GM12878 (cell line): ENCODE data around the gene MAGI1. TPM values are rescaled to one million over a fixed set of nuclear protein-coding genes. Genes with fewer than 3 reads are reported as not detected.

ENCODE experiments used
- ATAC-seq: fragments of 200-7000 bp; cut with Tn5 transposase; 3 replicates; pipeline ENCODE4 v1.9.1; 2020; ENCODE audit warnings: mild to moderate bottlenecking, moderate library complexity
- BruUV-seq: library from RNA; stranded (reverse); fragments of 400-500 nt; replicated peaks from 2 replicates; lab custom pipeline; 2021; lab: Mats Ljungman, UMichigan
- CTCF ChIA-PET: fragments of 300-600 bp; sonication (Branson Sonifier 250); formaldehyde crosslinking; extraction: SDS; loops from one replicate; lab custom pipeline; 2021; ENCODE audit warnings: inconsistent platforms; lab: Yijun Ruan, JAX
- POLR2A ChIA-PET: fragments of 350-600 bp; formaldehyde crosslinking; extraction: SDS; loops from one replicate; lab custom pipeline; 2021; ENCODE audit warnings: inconsistent platforms; lab: Charles Lee
- RAD21 ChIA-PET: fragments of 300-600 bp; sonication (Branson Sonifier 250); formaldehyde crosslinking; loops from one replicate; lab custom pipeline; 2023; ENCODE audit warnings: antibody characterized with exemption; ENCODE audit not compliant: unreplicated experiment; lab: Charles Lee
- SMC1A ChIA-PET: fragments of 300-600 bp; sonication (Branson Sonifier 250); formaldehyde crosslinking; loops from one replicate; lab custom pipeline; 2023; ENCODE audit not compliant: unreplicated experiment, uncharacterized antibody; lab: Charles Lee
- DNase-seq: peaks from one replicate; pipeline ENCODE4 v3.0.0-alpha.2; 2011; ENCODE audit warnings: low read depth, low spot score
- FAIRE-seq: peaks from 3 replicates; lab custom pipeline; 2011; peaks lifted over from hg19 to GRCh38; lab: Jason Lieb, UNC
- H2AFZ ChIP-seq: 2 replicates; pipeline ENCODE4 v1.6.0; 2011; ENCODE audit warnings: low read depth, low read length, control low read depth; ENCODE audit not compliant: control insufficient read depth
- H3K27ac ChIP-seq: 2 replicates; pipeline ENCODE4 v1.5.1; 2011; ENCODE audit warnings: control low read depth; ENCODE audit not compliant: control insufficient read depth, insufficient read depth
- H3K27me3 ChIP-seq, 2 experiments: replicated peaks in 1 of 2; 2 replicates each; pipeline versions ENCODE4 v1.6.0 to v1.6.1; 2011; ENCODE audit warnings: low read length in 1 of 2; ENCODE audit not compliant: control insufficient read depth in 2 of 2, insufficient read depth in 2 of 2
- H3K36me3 ChIP-seq, 2 experiments: 2 replicates each; pipeline ENCODE4 v1.5.1; 2011; ENCODE audit warnings: low read length in 1 of 2; ENCODE audit not compliant: control insufficient read depth in 2 of 2, insufficient read depth in 2 of 2
- H3K4me1 ChIP-seq: 2 replicates; pipeline ENCODE4 v1.6.1; 2011; ENCODE audit warnings: mild to moderate bottlenecking, low read length, moderate library complexity, mixed read lengths; ENCODE audit not compliant: control insufficient read depth, insufficient read depth
- H3K4me2 ChIP-seq: 2 replicates; pipeline ENCODE4 v1.6.0; 2011; ENCODE audit warnings: control low read depth; ENCODE audit not compliant: control insufficient read depth, insufficient read depth
- H3K4me3 ChIP-seq: fragments of 200-600 bp; sonication (generic); 2 replicates; pipeline ENCODE4 v1.5.1; 2016
- H3K79me2 ChIP-seq: 2 replicates; pipeline ENCODE4 v1.6.0; 2011; ENCODE audit warnings: low read length; ENCODE audit not compliant: control insufficient read depth, insufficient read depth
- H3K9ac ChIP-seq: 2 replicates; pipeline ENCODE4 v1.8.0; 2011; ENCODE audit warnings: low read length, control low read depth, mixed read lengths; ENCODE audit not compliant: control insufficient read depth, insufficient read depth
- H3K9me3 ChIP-seq: replicated peaks from 3 replicates; pipeline ENCODE4 v1.5.1; 2011; ENCODE audit warnings: mild to moderate bottlenecking, low read length; ENCODE audit not compliant: control insufficient read depth, insufficient read depth
- H4K20me1 ChIP-seq: 2 replicates; pipeline ENCODE4 v1.6.0; 2011; ENCODE audit not compliant: control insufficient read depth, insufficient read depth
- CHD4 ChIP-seq: fragments of 200-600 bp; sonication (generic); IDR thresholded peaks from 2 replicates; pipeline ENCODE4 v1.6.1; 2016; ENCODE audit warnings: mild to moderate bottlenecking
- FOS ChIP-seq: IDR thresholded peaks from 3 replicates; pipeline ENCODE4 v1.6.1; 2011; ENCODE audit warnings: borderline replicate concordance; ENCODE audit not compliant: insufficient read length; ENCODE audit errors: extremely low read depth
- HDAC6 ChIP-seq: fragments of 200-600 bp; sonication (generic); IDR thresholded peaks from one replicate; pipeline ENCODE4 v1.8.0; 2017; ENCODE audit warnings: antibody characterized with exemption; ENCODE audit not compliant: unreplicated experiment
- PKNOX1 ChIP-seq: fragments of 450-650 bp; IDR thresholded peaks from 2 replicates; pipeline ENCODE4 v1.6.1; 2016; ENCODE audit warnings: mild to moderate bottlenecking
- RELA ChIP-seq: fragments of 450-650 bp; IDR thresholded peaks from 2 replicates; pipeline ENCODE4 v1.8.0; 2014; ENCODE audit warnings: borderline replicate concordance; ENCODE audit not compliant: partially characterized antibody
- WGBS: methylation state at CpG from one replicate; pipeline ENCODE4 v1.1.6; 2016; ENCODE audit warnings: low lambda C conversion rate; ENCODE audit not compliant: insufficient replicate concordance, insufficient coverage; ENCODE audit errors: missing lambda C conversion rate; 5-methylcytosine and 5-hydroxymethylcytosine counted together
- in situ Hi-C: fragments of 300-500 bp; cut with MboI; formaldehyde crosslinking; loops from 9 replicates; pipeline ENCODE4 v1.14.3; 2018; ENCODE audit warnings: mixed read lengths
- intact Hi-C: fragments of 100-400 bp; cut with micrococcal nuclease; formaldehyde crosslinking; loops from one replicate; pipeline ENCODE4 v1.14.2; 2022; ENCODE audit not compliant: unreplicated experiment
- polyA plus RNA-seq, 11 experiments: library from polyadenylated mRNA; depleted of rRNA in 4 of 11; unstranded in 6 of 11; stranded (reverse) in 5 of 11; fragments of >200 nt; fragmentation: Nextera tagmentation in 4 of 11; fragmentation: Illumina TruSeq in 1 of 11; extraction: Ambion mirVana in 4 of 11; extraction: Trizol in 1 of 11; gene quantifications; 1 replicate in 1 of 11; 2 replicates in 10 of 11; pipeline versions ENCODE4 v1.2.1 to v1.2.3, GENCODE V29; 2011 to 2016; ENCODE audit warnings: inconsistent platforms in 2 of 11, missing spikeins in 2 of 11, low read depth in 1 of 11
- total RNA-seq, 4 experiments: library from RNA; depleted of rRNA in 3 of 4; stranded (reverse); fragments of >200 nt in 3 of 4; fragmentation: Illumina TruSeq in 1 of 4; extraction: Trizol in 1 of 4; gene quantifications; 2 replicates each; pipeline versions ENCODE4 v1.2.1 to v1.2.3, GENCODE V29; 2013 to 2021

Gene MAGI1
- total and polyA plus RNA-seq, 10 of the 15 experiments (the other 5 are each of a cell fraction or from before 2014, with no cell fraction given), result 0.02 to 3.3 (median 0.29) TPM; not detected in 1

GRCh38 chr3:66031102-66031698 is 7.5 kb downstream of the MAGI1 start:
- Histone ChIP-seq H3K79me2 (no peaks in the 10 kb centered on the region), H3K27me3 (no peaks in the 10 kb centered on the region; a peak in 1 of 4 replicates), H3K4me1 (no peaks in the 10 kb centered on the region), H3K9me3 (no peaks in the 10 kb centered on the region; the same call in 2 of the 3 replicates), H3K9ac (no peak overlapping the region), H3K4me2 (no peak overlapping the region), H2AFZ (no peak overlapping the region), H3K27ac (no peak overlapping the region)
- DNase-seq, result no peak
- in situ Hi-C loops, result no loop called here
- SMC1A ChIA-PET, result no interaction called here
- BruUV-seq, result no TSS peak
- intact Hi-C loops, result no loop called here
- 10% methylated on average over 6 of the region's 6 CpGs for WGBS
- POLR2A ChIA-PET, result no interaction called here
- CTCF ChIA-PET, result no interaction called here
- TF ChIP-seq PKNOX1, result no peak
- TF ChIP-seq, all 136 proteins: peak for 0
- no peaks in the 10 kb centered on the region for H3K36me3 ChIP-seq
- H4K20me1 ChIP-seq, result no peaks in the 10 kb centered on the region
- ATAC-seq, result no peak
- no peak overlapping the region for H3K4me3 ChIP-seq
- FAIRE-seq, result no peak
- RAD21 ChIA-PET, result no interaction called here

GRCh38 chr3:66029443-66029842 is 9.3 kb downstream of the MAGI1 start:
- Histone ChIP-seq H3K27me3 (no peaks in the 10 kb centered on the region; a peak in 1 of 4 replicates), H3K9ac (no peak overlapping the region), H4K20me1 (no peaks in the 10 kb centered on the region), H3K27ac (no peak overlapping the region), H3K9me3 (no peaks in the 10 kb centered on the region), H3K4me2 (no peak overlapping the region), H2AFZ (no peak overlapping the region), H3K4me3 (no peak overlapping the region), H3K36me3 (no peaks in the 10 kb centered on the region), H3K79me2 (no peaks in the 10 kb centered on the region), H3K4me1 (no peaks in the 10 kb centered on the region)
- intact Hi-C loops (no loop called here), in situ Hi-C loops (no loop called here)
- no peak for TF ChIP-seq RELA
- TF ChIP-seq FOS, result no peak
- no peak for TF ChIP-seq CHD4
- no peak for TF ChIP-seq HDAC6
- ATAC-seq, result no peak
- no peak for FAIRE-seq
- no peak for DNase-seq
- SMC1A ChIA-PET, result no interaction called here
- RAD21 ChIA-PET, result no interaction called here
- CTCF ChIA-PET, result no interaction called here
- POLR2A ChIA-PET, result no interaction called here
- BruUV-seq, result no TSS peak
